OCI-LY7 (cell line): ENCODE measurements around the gene UBE2H. TPM values are rescaled to one million over a fixed set of nuclear protein-coding genes. Genes with fewer than 3 reads are reported as not detected.

Experiments
- BruUV-seq: library from RNA; stranded (reverse); fragments of 400-500 nt; replicated peaks from 2 replicates; lab custom pipeline; 2021; lab: Mats Ljungman, UMichigan
- CTCF ChIA-PET: fragments of 300-600 bp; sonication (Branson Sonifier 250); formaldehyde crosslinking; loops from one replicate; lab custom pipeline; 2022; ENCODE audit warnings: antibody characterized with exemption; ENCODE audit not compliant: unreplicated experiment; lab: Charles Lee
- POLR2A ChIA-PET: fragments of 300-600 bp; sonication (Branson Sonifier 250); formaldehyde crosslinking; loops from one replicate; lab custom pipeline; 2022; ENCODE audit warnings: antibody characterized with exemption; lab: Charles Lee
- DNase-seq: peaks from one replicate; pipeline ENCODE4 v3.0.0-alpha.2; 2015; ENCODE audit warnings: low spot score
- H2AFZ ChIP-seq: fragments of 200-600 bp; sonication (generic), shearing (Covaris generic); 2 replicates; pipeline ENCODE4 v1.6.1; 2014; ENCODE audit warnings: mild to moderate bottlenecking, antibody characterized with exemption, low read length, moderate library complexity
- H3K27ac ChIP-seq: fragments of 200-600 bp; sonication (generic); 2 replicates; pipeline ENCODE4 v1.5.1; 2014; ENCODE audit warnings: mixed run types, low read depth, mild to moderate bottlenecking, moderate library complexity, low read length, inconsistent platforms; ENCODE audit not compliant: poor library complexity, severe bottlenecking
- H3K36me3 ChIP-seq: fragments of 200-600 bp; sonication (generic); 2 replicates; pipeline ENCODE4 v1.6.1; 2014; ENCODE audit warnings: mild to moderate bottlenecking, antibody characterized with exemption, low read length, moderate library complexity, mixed read lengths; ENCODE audit not compliant: insufficient read depth
- H3K4me1 ChIP-seq: fragments of 200-600 bp; sonication (generic); 2 replicates; pipeline ENCODE4 v1.5.1; 2014; ENCODE audit warnings: mild to moderate bottlenecking, low read length; ENCODE audit not compliant: insufficient read depth, poor library complexity, severe bottlenecking
- H3K4me2 ChIP-seq: fragments of 200-600 bp; sonication (generic); 2 replicates; pipeline ENCODE4 v1.6.1; 2014; ENCODE audit warnings: mild to moderate bottlenecking, low read length
- H3K4me3 ChIP-seq: fragments of 200-600 bp; sonication (generic); 2 replicates; pipeline ENCODE4 v1.5.1; 2014; ENCODE audit warnings: mild to moderate bottlenecking, low read depth, low read length; ENCODE audit not compliant: poor library complexity, severe bottlenecking
- H3K79me2 ChIP-seq: fragments of 200-600 bp; sonication (generic); 2 replicates; pipeline ENCODE4 v1.6.1; 2016; ENCODE audit warnings: low read depth, mild to moderate bottlenecking, low read length, moderate library complexity, mixed read lengths; ENCODE audit not compliant: insufficient read depth
- H3K9me2 ChIP-seq: fragments of 200-600 bp; sonication (generic); 2 replicates; pipeline ENCODE4 v1.6.1; 2016; ENCODE audit warnings: mild to moderate bottlenecking, low read length, mixed read lengths; ENCODE audit not compliant: insufficient read depth
- H3K9me3 ChIP-seq: fragments of 200-600 bp; sonication (generic); 2 replicates; pipeline ENCODE4 v1.6.1; 2014; ENCODE audit warnings: mild to moderate bottlenecking, mixed run types, low read length, mixed read lengths
- H4K20me1 ChIP-seq: fragments of 200-600 bp; sonication (generic); 2 replicates; pipeline ENCODE4 v1.6.1; 2014; ENCODE audit warnings: mild to moderate bottlenecking, antibody characterized with exemption, low read length, moderate library complexity, mixed read lengths; ENCODE audit not compliant: insufficient read depth
- EZH2phosphoT487 ChIP-seq: fragments of 200-600 bp; sonication (generic); IDR thresholded peaks from 2 replicates; pipeline ENCODE4 v1.6.1; 2018; ENCODE audit warnings: low read depth, borderline replicate concordance, mild to moderate bottlenecking, mixed run types, antibody characterized with exemption, low read length, moderate library complexity, mixed read lengths
- intact Hi-C: fragments of 100-400 bp; cut with micrococcal nuclease; formaldehyde crosslinking; loops from one replicate; pipeline ENCODE4 v1.10.0; 2022; ENCODE audit not compliant: unreplicated experiment
- total RNA-seq, 2 experiments: library from RNA; depleted of rRNA in 1 of 2; stranded (reverse); fragments of >200 nt in 1 of 2; shearing (Covaris generic) in 1 of 2; gene quantifications; 2 replicates each; pipeline ENCODE4 v1.2.3, GENCODE V29; 2014 to 2022
- TF ChIP-seq, protein P1 (sequence below): fragments of 200-600 bp; sonication (generic); conservative IDR thresholded peaks from 2 replicates; pipeline ENCODE4 v1.5.1; 2014; ENCODE audit warnings: mild to moderate bottlenecking, antibody characterized with exemption, low read length, moderate library complexity, mixed read lengths

UBE2H gene
- total RNA-seq, 2 experiments from 2014 or later: 12.7 to 35.3 TPM

DNA sequence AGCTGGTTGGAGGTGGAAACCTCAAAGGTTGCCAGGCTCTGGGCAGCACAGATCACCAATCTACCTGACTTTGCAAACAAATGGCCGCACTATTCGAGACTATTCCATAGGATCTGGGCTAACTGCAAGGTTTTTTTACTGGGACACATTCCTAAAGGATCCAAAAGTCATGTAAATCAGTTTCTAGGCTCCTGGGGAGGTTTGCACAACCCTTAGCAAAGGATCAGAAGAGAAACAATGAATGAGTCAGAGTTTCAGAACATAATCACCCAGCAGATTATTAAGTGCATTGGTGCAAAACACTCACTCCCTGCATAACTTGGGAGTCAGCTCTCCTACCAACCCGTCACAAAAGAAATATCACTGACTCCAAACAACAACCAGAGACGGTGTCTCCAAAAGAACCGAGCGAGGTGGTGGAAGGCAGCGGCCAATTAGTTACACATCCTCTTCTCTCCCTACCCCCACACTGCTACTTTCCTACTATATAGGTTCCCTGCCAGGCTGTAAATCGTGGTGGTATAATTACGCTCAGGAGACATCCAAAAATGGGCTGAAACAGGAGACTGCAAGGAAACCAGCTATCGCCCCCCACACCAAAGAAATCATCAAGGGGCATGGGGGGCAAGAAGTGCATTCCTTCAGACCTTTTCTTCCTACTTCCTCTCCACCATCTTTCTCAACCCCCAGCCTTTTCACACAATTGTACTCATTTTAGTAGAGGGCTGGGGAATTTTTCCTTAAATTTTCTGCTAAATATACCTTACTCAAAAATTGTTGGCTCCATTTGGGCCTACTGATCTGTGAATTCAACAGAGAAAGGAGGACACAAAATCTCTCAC, 3.2 kb downstream of the UBE2H start:
- Histone ChIP-seq H3K79me2 (peaks cover 71% of the 10 kb centered on the region), H2AFZ (peak overlapping the region; percentile 67; the same call in 1 of the 2 replicates), H3K27ac (peak overlapping the region; percentile 82), H4K20me1 (peaks cover 7% of the 10 kb centered on the region; the same call in 1 of the 2 replicates), H3K4me2 (peak overlapping the region; percentile 97), H3K4me3 (peak overlapping the region; percentile 81), H3K4me1 (peaks cover 26% of the 10 kb centered on the region), H3K9me2 (no peaks in the 10 kb centered on the region), H3K36me3 (no peaks in the 10 kb centered on the region; the same call in 1 of the 2 replicates), H3K9me3 (no peaks in the 10 kb centered on the region)
- POLR2A ChIA-PET: interaction anchor here (0.5 to 1.5 kb wide), 8 partner anchors 9 to 443 kb away, joined by 3 to 6 read pairs (median 4); no protein-coding TSS in a partner anchor
- CTCF ChIA-PET: interaction anchor here (0.8 kb wide), 1 partner anchor 16 kb away, joined by 3 read pairs; no protein-coding TSS in a partner anchor
- DNase-seq: peak; percentile 26
- intact Hi-C loops: no loop called here
- TF ChIP-seq EZH2phosphoT487: no peak
- TF ChIP-seq, protein P1, sequence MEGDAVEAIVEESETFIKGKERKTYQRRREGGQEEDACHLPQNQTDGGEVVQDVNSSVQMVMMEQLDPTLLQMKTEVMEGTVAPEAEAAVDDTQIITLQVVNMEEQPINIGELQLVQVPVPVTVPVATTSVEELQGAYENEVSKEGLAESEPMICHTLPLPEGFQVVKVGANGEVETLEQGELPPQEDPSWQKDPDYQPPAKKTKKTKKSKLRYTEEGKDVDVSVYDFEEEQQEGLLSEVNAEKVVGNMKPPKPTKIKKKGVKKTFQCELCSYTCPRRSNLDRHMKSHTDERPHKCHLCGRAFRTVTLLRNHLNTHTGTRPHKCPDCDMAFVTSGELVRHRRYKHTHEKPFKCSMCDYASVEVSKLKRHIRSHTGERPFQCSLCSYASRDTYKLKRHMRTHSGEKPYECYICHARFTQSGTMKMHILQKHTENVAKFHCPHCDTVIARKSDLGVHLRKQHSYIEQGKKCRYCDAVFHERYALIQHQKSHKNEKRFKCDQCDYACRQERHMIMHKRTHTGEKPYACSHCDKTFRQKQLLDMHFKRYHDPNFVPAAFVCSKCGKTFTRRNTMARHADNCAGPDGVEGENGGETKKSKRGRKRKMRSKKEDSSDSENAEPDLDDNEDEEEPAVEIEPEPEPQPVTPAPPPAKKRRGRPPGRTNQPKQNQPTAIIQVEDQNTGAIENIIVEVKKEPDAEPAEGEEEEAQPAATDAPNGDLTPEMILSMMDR: no peak
- BruUV-seq: TSS peak; percentile 54

DNA sequence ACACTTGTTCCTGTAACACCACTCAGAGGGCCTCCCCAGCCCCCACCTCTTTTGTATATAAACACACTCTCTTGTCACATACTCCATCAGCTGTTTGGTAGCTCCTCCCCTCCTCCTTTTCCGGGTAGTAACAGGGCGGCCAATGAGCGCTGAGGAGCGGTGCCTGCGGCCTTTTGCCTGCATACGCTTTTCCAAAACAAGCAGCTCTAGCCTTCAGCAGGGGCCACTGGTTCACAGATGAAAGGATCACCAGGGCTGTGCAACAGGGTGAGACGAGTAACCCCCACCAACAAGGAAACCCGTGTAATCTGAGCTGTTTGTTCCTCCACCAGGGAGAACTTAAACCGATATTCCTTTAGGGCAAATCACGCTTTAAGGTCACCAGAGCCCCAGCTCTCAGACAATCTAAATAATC, 3.9 kb downstream of the UBE2H start:
- no TSS peak for BruUV-seq
- Histone ChIP-seq H3K4me3 (peak overlapping the region; percentile 81), H3K36me3 (no peaks in the 10 kb centered on the region; the same call in 1 of the 2 replicates), H4K20me1 (peaks cover 7% of the 10 kb centered on the region; the same call in 1 of the 2 replicates), H3K4me1 (peaks cover 26% of the 10 kb centered on the region), H3K9me3 (no peaks in the 10 kb centered on the region), H3K9me2 (no peaks in the 10 kb centered on the region), H3K4me2 (peak overlapping the region; percentile 97), H3K27ac (peak overlapping the region; percentile 82), H3K79me2 (peaks cover 76% of the 10 kb centered on the region), H2AFZ (peak overlapping the region; percentile 67; the same call in 1 of the 2 replicates)
- peak; percentile 88 for DNase-seq
- ChIA-PET POLR2A (interaction anchor here (0.5 to 1.5 kb wide), 7 partner anchors 8 to 442 kb away, joined by 3 to 6 read pairs (median 4); no protein-coding TSS in a partner anchor), CTCF (interaction anchor here (0.8 kb wide), 1 partner anchor 16 kb away, joined by 3 read pairs; no protein-coding TSS in a partner anchor)
- TF ChIP-seq, protein P1: no peak
- TF ChIP-seq EZH2phosphoT487: no peak
- intact Hi-C loops: no loop called here
